NCI-H128 (cell line): Measurements from ENCODE around the gene ZCCHC7.
A peak's percentile ranks its signal among the peaks of the same experiment; 100 is the strongest.
"Not testable (repeated sequence)": the region's sequence is repeated elsewhere in the genome, so short reads cannot be mapped to it uniquely, and the experiment has no call there.

Source experiments
- DNase-seq: peaks from one replicate; lab custom pipeline; 2025; ENCODE audit not compliant: unreplicated experiment; lab: John Stamatoyannopoulos, UW

ZCCHC7 gene

GRCh38 chr9:37119907-37120842 lies at the start of gene ZCCHC7:
ZCCHC7 (plus strand) TSS chr9:37120574.
- DNase-seq = peak; percentile 89

- not testable (repeated sequence) for DNase-seq
Measured at GRCh38 chr9:37074790-37075189, 45.6 kb upstream of the ZCCHC7 start.

GRCh38 chr9:37079370-37080164 lies 40.8 kb upstream of the ZCCHC7 start:
- DNase-seq = peak; percentile 93

GRCh38 chr9:37080165-37080628 lies 40.2 kb upstream of the ZCCHC7 start:
- DNase-seq = not testable (repeated sequence)

- not testable (repeated sequence) for DNase-seq
Measured at GRCh38 chr9:37081507-37081906, 38.9 kb upstream of the ZCCHC7 start.

GRCh38 chr9:37082214-37082765 lies 38.1 kb upstream of the ZCCHC7 start:
- no peak for DNase-seq

GRCh38 chr9:37083654-37084053 lies 36.7 kb upstream of the ZCCHC7 start:
- DNase-seq = no peak

- DNase-seq = no peak
Measured at GRCh38 chr9:37085233-37085632, 35.1 kb upstream of the ZCCHC7 start.

GRCh38 chr9:37092714-37093295 lies 27.6 kb upstream of the ZCCHC7 start:
- not testable (repeated sequence) for DNase-seq

GRCh38 chr9:37094751-37095150 lies 25.6 kb upstream of the ZCCHC7 start:
- DNase-seq = no peak

- DNase-seq = no peak
Measured at GRCh38 chr9:37096628-37097027, 23.7 kb upstream of the ZCCHC7 start.

- no peak for DNase-seq
Measured at GRCh38 chr9:37097294-37097693, 23.1 kb upstream of the ZCCHC7 start.

- DNase-seq = no peak
Measured at GRCh38 chr9:37100327-37100726, 20.0 kb upstream of the ZCCHC7 start.

- no peak for DNase-seq
Measured at GRCh38 chr9:37100741-37101140, 19.6 kb upstream of the ZCCHC7 start.

GRCh38 chr9:37102486-37102885 lies 17.9 kb upstream of the ZCCHC7 start:
- DNase-seq = no peak

- DNase-seq = no peak
Measured at GRCh38 chr9:37104183-37104889, 16.0 kb upstream of the ZCCHC7 start.

GRCh38 chr9:37105234-37105633 lies 15.1 kb upstream of the ZCCHC7 start:
- DNase-seq = no peak

GRCh38 chr9:37107701-37108100 lies 12.7 kb upstream of the ZCCHC7 start:
- DNase-seq = no peak

GRCh38 chr9:37114442-37114841 lies 5.9 kb upstream of the ZCCHC7 start:
- DNase-seq = not testable (repeated sequence)

- DNase-seq = no peak
Measured at GRCh38 chr9:37117956-37118355, 2.4 kb upstream of the ZCCHC7 start.
